Muscle layer of duodenum (tissue), 2 donors: ENCODE measurements around the gene LARP4.
A peak's percentile ranks its signal among the peaks of the same experiment; 100 is the strongest.
"Not testable (repeated sequence)": the region's sequence is repeated elsewhere in the genome, so short reads cannot be mapped to it uniquely, and the experiment has no call there.

Experiments
- H3K27ac ChIP-seq: one replicate; pipeline ENCODE4 v1.7.0; 2013; ENCODE audit warnings: mild to moderate bottlenecking, low read length
- H3K27me3 ChIP-seq: one replicate; pipeline ENCODE4 v1.7.0; 2013; ENCODE audit warnings: low read depth, mild to moderate bottlenecking, control low read depth, low read length
- H3K36me3 ChIP-seq, 2 donors: one replicate each; pipeline ENCODE4 v1.7.0; 2013; ENCODE audit warnings: low read length in 2 of 2, control low read depth in 1 of 2, mild to moderate bottlenecking in 1 of 2; ENCODE audit not compliant: insufficient read depth in 2 of 2, control insufficient read depth in 1 of 2
- H3K4me1 ChIP-seq, 2 donors: one replicate each; pipeline ENCODE4 v1.7.0; 2013; ENCODE audit warnings: low read length in 2 of 2, mild to moderate bottlenecking in 2 of 2, control low read depth in 1 of 2, moderate library complexity in 1 of 2; ENCODE audit not compliant: insufficient read depth in 2 of 2, control insufficient read depth in 1 of 2
- H3K4me3 ChIP-seq, 2 donors: one replicate each; pipeline ENCODE4 v1.7.0; 2013; ENCODE audit warnings: low read length in 2 of 2, low read depth in 1 of 2, mild to moderate bottlenecking in 1 of 2
- H3K9me3 ChIP-seq, 2 donors: one replicate each; pipeline ENCODE4 v1.7.0; 2013; ENCODE audit warnings: low read length in 2 of 2, control low read depth in 1 of 2, mild to moderate bottlenecking in 1 of 2; ENCODE audit not compliant: control insufficient read depth in 1 of 2
- donor health status: healthy.

The LARP4 gene

DNA sequence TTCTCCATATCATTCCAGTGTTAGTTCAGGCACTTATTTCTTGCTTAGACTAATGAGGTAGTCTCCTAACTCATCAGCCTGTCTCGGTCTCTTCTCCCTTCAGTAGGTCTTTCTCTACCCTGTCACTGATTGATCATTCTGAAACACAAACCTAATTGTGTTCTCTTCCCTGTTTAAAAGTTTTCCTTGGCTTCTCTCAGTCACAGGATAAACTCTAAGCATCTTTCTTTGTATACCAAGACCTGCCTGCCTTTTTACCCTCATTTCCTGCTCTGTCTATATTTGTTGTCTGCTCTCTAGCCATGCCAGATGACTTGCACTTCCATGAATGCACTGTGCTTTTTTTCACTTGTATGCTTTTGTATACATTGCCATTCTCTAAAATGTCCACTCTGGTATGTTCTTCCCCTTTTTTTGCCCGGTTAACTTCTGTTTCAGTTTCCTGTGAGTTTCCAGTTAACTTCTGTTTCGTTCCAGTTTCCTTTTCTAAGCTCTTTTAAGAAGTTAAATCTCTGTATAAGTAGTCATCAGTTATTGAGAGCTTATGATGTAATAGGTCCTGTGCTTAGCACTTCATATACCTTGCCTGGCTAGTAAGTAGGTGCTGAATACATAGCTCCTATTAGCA lies 116.8 kb downstream of the LARP4 start:
- peak overlapping the region; percentile 28 for H3K27ac ChIP-seq
- H3K9me3 ChIP-seq: no peaks in the 10 kb centered on the region
- peaks cover 3 to 32% of the 10 kb centered on the region in 2 donors for H3K4me1 ChIP-seq

DNA sequence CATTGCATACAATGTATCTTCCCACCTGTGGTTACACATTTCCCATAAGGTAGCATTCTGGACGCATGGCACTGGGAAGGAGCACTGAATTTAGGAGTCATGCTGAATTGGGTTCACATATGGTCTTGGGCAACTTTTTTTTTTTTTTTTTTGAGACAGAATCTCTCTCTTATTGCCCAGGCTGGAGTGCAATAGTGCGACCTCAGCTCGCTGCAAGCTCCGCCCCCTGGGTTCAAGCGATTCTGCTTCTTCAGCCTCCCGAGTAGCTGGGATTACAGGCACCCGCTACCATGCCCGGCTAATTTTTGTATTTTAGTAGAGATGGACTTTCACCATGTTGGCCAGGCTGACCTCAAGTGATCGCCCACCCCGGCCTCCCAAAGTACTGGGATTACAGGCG lies 117.4 kb downstream of the LARP4 start:
- Histone ChIP-seq H3K27me3 (no peaks in the 10 kb centered on the region), H3K4me1 (peaks cover 3 to 32% of the 10 kb centered on the region in 2 donors), H3K27ac (no peak overlapping the region), H3K36me3 (no peaks in the 10 kb centered on the region), H3K4me3 (no peak overlapping the region), H3K9me3 (no peaks in the 10 kb centered on the region)

More for the DNA sequence above, 116.8 kb downstream of the LARP4 start:
- Histone ChIP-seq H3K27me3 (no peaks in the 10 kb centered on the region), H3K36me3 (no peaks in the 10 kb centered on the region), H3K4me3 (no peak overlapping the region)

DNA sequence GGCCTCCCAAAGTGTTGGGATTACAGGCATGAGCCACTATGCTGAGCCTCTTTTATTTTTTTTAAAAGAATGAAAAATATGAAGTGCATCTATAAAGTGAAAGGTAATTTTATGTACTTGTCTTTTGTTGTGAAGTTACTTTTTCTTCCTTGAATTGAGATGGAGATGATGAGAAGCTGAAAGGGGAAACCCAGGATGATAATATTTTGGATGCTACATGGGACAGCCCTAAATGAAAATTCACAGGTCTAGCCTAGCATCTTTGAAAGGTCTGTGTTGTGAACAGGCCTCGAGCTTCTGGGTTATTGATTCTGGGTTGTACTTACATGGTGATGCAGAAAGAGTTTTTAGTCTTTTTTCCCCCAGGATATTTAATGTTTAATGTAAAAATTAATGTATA lies 118.7 kb downstream of the LARP4 start:
- H3K36me3 ChIP-seq: no peaks in the 10 kb centered on the region
- H3K9me3 ChIP-seq: no peaks in the 10 kb centered on the region
- no peaks in the 10 kb centered on the region for H3K27me3 ChIP-seq
- H3K4me1 ChIP-seq: peaks cover 3 to 32% of the 10 kb centered on the region in 2 donors
- H3K4me3 ChIP-seq: no peak overlapping the region
- H3K27ac ChIP-seq: no peak overlapping the region

DNA sequence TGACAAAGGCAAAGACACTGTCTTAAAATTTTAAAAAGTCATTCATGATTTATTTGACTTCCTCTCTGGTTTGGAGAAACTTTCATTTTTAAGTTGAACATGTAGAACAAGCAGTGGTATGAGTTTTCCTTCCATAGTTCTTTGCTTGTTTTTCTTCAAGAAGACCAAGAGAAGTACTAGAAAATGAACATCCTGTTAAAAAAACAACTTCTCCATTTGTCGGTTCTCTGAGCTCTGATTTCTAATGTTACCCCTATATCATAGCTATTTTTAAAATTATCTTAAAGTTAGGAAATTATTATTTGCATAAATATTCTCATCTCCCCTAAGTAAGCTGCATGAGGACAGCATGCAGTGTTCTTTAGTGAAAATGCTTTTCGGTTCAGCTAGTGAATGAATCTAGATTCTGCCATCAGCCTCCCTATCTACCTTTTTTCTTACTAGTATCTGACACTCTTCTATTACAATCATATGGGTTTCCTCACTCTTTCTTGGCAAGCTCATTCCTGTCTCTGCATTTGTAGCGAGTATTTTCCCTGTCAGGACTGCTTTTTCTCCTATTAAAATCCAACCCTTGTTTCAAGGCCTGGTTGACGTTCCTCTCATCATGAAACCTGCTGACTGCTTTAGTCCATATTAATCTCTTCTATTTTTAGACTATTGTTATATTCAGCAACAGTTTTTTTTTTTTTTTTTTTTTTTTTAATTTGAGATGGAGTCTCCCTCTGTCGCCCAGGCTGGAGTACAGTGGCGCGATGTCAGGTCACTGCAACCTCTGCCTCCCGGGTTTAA lies 119.9 kb downstream of the LARP4 start:
- Histone ChIP-seq H3K36me3 (no peaks in the 10 kb centered on the region), H3K27me3 (no peaks in the 10 kb centered on the region), H3K27ac (no peak overlapping the region), H3K4me3 (no peak overlapping the region), H3K4me1 (peaks cover 0 to 32% of the 10 kb centered on the region in 2 donors), H3K9me3 (no peaks in the 10 kb centered on the region)

DNA sequence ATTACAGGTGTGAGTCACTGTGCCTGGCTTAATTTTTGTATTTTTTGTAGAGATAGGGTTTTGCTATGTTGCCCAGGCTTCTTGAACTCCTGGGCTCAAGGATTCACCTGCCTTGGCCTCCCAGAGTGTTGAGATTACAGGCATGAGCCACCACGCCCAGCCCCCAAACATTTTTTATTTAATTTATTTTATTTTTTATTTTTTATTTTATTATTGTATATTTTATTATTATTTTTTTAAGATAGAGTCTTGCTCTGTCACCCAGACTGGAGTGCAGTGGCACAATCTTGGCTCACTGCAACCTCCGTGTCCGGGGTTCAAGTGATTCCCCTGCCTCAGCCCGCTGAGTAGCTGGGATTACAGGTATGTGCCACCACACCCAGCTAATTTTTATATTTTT lies 121.1 kb downstream of the LARP4 start:
- not testable (repeated sequence) for H3K27ac ChIP-seq, H3K27me3 ChIP-seq

DNA sequence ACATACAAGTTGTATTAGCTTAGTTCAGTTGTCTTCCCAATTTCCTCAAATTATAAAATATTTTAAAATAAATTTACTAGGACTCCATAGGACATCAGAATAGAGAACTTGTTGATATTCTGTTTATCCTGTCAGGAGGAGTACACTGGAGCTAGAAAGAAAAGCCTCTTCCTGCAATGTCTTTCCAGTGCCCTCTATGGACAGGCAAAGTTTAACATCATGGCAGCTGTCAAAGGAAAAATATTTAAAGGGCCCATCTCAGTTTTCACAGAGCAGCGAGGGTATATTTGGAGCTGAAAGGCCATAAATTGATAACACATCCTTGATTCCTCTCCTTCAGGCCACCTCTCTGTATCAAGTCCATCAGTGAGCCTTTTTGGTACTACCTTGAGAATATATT lies 123.1 kb downstream of the LARP4 start:
- peaks cover 5 to 31% of the 10 kb centered on the region in 2 donors for H3K4me1 ChIP-seq
- H3K4me3 ChIP-seq: no peak overlapping the region
- H3K9me3 ChIP-seq: no peaks in the 10 kb centered on the region
- H3K36me3 ChIP-seq: no peaks in the 10 kb centered on the region
- H3K27ac ChIP-seq: no peak overlapping the region
- H3K27me3 ChIP-seq: no peaks in the 10 kb centered on the region

More for the DNA sequence above, 121.1 kb downstream of the LARP4 start:
- H3K36me3 ChIP-seq, H3K9me3 ChIP-seq, H3K4me3 ChIP-seq: not testable (repeated sequence)
- peaks cover 5 to 42% of the 10 kb centered on the region in 2 donors for H3K4me1 ChIP-seq

DNA sequence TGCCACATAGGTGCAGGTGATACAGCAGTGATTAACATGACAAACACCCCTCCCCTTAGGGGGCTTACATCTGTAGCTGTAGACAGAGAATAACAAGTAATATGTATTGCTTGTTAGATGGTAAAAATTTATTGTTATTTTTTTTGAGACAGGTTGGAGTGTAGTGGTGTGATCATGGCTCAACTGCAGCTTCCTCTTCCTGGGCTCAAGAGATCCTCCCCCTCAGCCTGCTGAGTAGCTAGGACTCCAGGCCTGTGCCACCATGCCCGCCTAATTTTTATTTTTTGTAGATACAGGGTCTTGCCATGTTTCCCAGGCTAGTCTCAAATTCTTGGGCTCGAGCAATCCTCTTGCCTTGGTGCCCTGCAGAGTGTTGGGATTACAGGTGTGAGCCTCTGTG lies 123.9 kb downstream of the LARP4 start:
- H3K9me3 ChIP-seq: no peaks in the 10 kb centered on the region
- H3K4me3 ChIP-seq: no peak overlapping the region
- H3K36me3 ChIP-seq: no peaks in the 10 kb centered on the region
- H3K27me3 ChIP-seq: no peaks in the 10 kb centered on the region
- no peak overlapping the region for H3K27ac ChIP-seq
- H3K4me1 ChIP-seq: peaks cover 8 to 30% of the 10 kb centered on the region in 2 donors

DNA sequence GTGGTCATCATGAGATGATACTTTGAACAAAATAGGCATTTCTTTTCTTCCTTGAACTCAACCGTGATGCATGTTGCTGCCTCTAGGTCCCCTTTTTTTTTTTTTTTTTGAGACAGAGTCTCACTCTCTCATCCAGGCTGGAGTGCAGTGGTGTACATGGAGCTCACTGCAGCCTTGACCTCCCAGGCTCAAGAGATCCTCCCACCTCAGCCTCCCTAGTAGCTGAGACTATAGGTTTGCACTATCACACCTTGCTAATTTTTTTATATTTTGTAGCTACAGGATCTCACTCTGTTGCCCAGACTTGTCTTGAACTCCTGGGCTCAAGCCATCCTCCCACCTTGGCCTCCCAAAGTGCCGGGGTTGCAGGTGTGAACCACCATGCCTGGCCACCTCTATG lies 124.7 kb downstream of the LARP4 start:
- peaks cover 8 to 22% of the 10 kb centered on the region in 2 donors for H3K4me1 ChIP-seq
- H3K9me3 ChIP-seq: no peaks in the 10 kb centered on the region
- no peaks in the 10 kb centered on the region for H3K36me3 ChIP-seq
- no peak overlapping the region for H3K27ac ChIP-seq
- H3K27me3 ChIP-seq: no peaks in the 10 kb centered on the region
- no peak overlapping the region for H3K4me3 ChIP-seq

DNA sequence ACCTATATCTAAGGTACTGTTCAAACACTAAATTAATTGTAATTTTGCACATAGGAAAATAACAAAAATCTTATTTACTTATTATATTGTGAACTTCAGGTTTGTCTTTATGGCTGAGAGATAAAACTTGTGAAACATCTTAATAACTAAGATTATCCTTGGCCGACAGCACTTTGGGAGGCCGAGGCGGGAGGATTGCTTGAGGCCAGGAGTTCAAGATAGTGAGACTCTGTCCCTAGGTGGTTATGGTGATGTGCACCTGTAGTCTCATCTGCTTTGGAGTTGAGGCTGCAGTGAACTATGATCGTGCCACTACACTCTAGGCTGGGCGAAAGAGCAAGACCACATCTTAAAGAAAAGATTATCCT lies 126.7 kb downstream of the LARP4 start:
- Histone ChIP-seq H3K27ac (no peak overlapping the region), H3K27me3 (no peaks in the 10 kb centered on the region), H3K36me3 (no peaks in the 10 kb centered on the region), H3K9me3 (no peaks in the 10 kb centered on the region), H3K4me1 (peaks cover 8 to 19% of the 10 kb centered on the region in 2 donors), H3K4me3 (no peak overlapping the region)

DNA sequence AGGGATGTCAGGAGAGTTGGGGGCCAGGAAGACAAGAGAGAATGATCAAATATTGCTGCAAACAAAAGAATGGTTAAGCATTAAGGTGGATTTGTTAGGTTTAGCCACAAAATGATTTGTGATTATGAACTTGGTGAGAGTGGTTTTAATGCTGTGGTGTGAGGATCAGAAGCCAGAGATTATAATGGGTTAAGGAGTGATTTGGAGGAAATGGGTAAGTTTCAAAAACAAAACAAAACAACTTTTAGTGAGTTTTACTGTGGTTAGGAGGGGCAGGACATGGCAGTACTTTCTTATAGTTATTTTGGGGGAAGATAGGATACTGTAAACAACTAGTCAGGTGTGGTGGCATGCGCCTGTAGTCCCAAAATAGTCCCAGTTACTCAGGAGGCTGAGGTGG lies 128.1 kb downstream of the LARP4 start:
- Histone ChIP-seq H3K4me1 (peaks cover 12 to 25% of the 10 kb centered on the region in 2 donors), H3K27ac (no peak overlapping the region), H3K9me3 (no peaks in the 10 kb centered on the region), H3K27me3 (no peaks in the 10 kb centered on the region), H3K36me3 (no peaks in the 10 kb centered on the region), H3K4me3 (no peak overlapping the region)

DNA sequence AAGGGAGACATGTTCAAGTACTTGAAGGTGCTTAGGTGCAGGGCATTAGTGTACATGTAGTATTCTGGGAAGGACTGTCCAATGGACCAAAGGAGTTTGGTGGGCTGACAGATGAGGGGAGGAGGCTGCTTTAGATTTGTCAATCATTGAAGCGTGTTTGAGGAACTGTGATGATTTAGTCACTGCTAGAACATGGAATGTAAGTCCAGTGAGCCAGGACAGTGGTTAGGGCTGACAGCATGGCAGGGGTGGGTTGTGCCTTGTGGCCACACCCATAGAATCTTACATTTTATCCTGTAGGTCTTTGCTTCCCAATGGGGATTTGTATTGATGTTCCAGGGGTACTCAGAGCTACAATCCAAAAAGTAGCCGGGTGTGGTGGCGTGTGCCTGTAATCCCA lies 128.7 kb downstream of the LARP4 start:
- Histone ChIP-seq H3K4me3 (no peak overlapping the region), H3K4me1 (peaks cover 12 to 25% of the 10 kb centered on the region in 2 donors), H3K27me3 (no peaks in the 10 kb centered on the region), H3K36me3 (no peaks in the 10 kb centered on the region), H3K27ac (no peak overlapping the region), H3K9me3 (no peaks in the 10 kb centered on the region)
